Mammary epithelial cell (primary cell): ENCODE results near the gene FBLN2.

ENCODE experiments used
- EZH2 ChIP-seq: IDR thresholded peaks from 2 replicates; pipeline ENCODE4 v1.6.1; 2012; ENCODE audit warnings: low read length, inconsistent platforms, borderline replicate concordance
- TF ChIP-seq, protein P1 (sequence below), 2 donors: IDR thresholded peaks in 1 of 2; conservative IDR thresholded peaks in 1 of 2; 2 replicates each; pipeline ENCODE4 v1.5.1; 2011 to 2012; ENCODE audit warnings: inconsistent platforms in 2 of 2, low read length in 2 of 2, mild to moderate bottlenecking in 2 of 2, control low read depth in 1 of 2, low read depth in 1 of 2; ENCODE audit not compliant: insufficient read depth in 1 of 2; ENCODE audit errors: extremely low read depth in 1 of 2

DNA sequence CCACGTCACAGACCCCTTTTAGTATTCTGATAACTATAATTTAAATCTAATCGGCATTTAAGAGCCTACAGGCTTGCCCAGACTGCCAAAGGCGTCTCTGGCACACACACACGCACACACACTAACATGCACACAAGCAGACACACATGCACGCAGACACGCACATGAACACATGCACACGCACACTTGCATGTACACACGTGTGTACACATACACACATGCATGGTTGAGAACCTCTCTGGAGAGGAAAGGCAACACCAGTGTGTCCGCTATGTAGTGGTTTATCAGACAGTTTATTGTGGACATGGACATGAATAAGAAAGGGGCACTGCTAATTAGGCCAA, 102.1 kb downstream of the FBLN2 start:
- TF ChIP-seq, protein P1, sequence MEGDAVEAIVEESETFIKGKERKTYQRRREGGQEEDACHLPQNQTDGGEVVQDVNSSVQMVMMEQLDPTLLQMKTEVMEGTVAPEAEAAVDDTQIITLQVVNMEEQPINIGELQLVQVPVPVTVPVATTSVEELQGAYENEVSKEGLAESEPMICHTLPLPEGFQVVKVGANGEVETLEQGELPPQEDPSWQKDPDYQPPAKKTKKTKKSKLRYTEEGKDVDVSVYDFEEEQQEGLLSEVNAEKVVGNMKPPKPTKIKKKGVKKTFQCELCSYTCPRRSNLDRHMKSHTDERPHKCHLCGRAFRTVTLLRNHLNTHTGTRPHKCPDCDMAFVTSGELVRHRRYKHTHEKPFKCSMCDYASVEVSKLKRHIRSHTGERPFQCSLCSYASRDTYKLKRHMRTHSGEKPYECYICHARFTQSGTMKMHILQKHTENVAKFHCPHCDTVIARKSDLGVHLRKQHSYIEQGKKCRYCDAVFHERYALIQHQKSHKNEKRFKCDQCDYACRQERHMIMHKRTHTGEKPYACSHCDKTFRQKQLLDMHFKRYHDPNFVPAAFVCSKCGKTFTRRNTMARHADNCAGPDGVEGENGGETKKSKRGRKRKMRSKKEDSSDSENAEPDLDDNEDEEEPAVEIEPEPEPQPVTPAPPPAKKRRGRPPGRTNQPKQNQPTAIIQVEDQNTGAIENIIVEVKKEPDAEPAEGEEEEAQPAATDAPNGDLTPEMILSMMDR (conservative IDR thresholded peaks at IDR 0.05 in 1 of 2, IDR thresholded peaks at IDR 0.05 in 1 of 2; ENCODE audit: extremely low read depth in 1 of 2, insufficient read depth in 1 of 2, low read depth in 1 of 2, low read length in 2 of 2), result no peak
- no peak for TF ChIP-seq EZH2
